DMS153 (cell line): Measurements from ENCODE around the gene SMURF2.
"Not testable (repeated sequence)": the region's sequence is repeated elsewhere in the genome, so short reads cannot be mapped to it uniquely, and the experiment has no call there.

Experiments
- DNase-seq: peaks from one replicate; lab custom pipeline; 2025; lab: John Stamatoyannopoulos, UW

The SMURF2 gene

DNA sequence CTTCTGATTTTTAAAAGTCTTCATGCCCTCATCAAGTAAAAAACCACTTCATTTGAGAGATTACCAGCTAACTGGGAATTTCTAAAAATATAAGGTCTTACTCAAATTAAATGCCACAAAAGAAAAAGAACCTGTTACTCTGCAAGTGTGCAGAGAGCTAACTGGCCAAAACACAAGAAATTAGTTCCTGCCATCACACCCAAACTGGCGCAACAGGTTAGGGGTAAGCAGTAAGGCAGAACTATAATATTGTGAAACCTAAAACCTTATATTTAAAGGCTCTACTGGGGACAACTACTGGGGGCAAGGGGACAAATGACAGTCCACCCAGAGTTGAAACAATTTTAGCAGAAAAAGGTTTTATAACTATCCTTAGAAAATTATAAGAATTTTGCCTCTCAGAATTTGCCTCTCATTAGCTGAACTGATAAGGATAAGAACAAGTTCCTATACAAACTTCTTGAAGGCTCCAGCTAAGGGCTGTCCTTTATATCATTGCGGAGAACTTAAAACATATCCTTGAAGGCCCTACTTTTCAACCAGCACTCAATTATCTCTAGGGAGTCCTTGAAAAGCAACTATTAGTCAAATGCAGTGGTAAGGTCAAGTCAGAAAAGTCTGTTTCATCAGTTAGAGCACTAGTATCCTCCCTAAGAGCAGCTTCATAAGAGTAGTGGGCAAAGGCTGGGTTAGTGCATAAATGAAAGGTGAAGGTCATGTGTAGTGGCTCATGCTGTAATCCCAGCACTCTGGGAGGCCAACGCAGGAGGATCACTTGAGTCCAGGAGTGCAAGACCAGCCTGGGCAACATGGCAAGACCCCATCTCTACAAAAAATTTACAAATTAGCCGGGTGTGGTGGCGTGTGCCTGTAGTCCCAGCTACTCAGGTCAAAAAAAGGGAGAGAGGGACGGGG, 31.5 kb downstream of the SMURF2 start:
- no peak for DNase-seq

DNA sequence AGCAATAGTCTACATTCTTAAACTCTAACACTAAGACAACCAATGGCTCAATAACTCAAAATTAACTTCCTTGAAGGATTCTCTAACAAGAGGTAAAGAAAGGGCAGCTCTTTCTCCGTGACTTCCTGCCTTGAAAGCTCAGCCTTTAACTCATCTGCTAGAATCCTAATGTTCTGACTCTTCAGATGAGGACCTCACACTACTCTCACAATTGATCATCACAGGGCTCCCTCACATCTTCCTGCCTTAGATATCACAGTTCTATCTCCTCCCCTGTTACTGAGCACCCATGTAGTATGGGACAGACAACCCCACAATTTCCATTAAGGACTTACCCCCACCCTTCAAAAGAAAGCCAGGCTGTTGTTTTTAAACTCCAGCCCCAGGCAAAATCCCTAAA, 33.5 kb downstream of the SMURF2 start:
- no peak for DNase-seq

DNA sequence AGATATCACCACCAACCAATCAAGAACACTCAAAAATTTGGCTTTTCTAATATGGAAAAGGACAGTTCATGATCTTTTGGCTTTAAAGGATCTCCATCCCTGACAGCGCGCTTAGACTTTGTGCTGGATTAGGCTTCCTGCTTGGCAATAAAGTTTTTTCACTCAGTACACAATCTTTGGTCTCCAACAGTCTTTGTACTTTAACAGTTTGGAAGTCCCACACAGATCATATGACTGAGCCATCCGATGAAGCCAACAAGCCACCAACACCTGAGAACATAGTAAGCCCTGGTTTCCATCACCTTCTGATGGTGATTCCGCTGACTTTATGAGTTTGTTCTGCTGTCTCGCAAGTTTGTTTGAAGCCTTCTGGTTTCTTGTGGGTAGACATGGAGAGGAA, 34.3 kb downstream of the SMURF2 start:
- DNase-seq, result no peak

DNA sequence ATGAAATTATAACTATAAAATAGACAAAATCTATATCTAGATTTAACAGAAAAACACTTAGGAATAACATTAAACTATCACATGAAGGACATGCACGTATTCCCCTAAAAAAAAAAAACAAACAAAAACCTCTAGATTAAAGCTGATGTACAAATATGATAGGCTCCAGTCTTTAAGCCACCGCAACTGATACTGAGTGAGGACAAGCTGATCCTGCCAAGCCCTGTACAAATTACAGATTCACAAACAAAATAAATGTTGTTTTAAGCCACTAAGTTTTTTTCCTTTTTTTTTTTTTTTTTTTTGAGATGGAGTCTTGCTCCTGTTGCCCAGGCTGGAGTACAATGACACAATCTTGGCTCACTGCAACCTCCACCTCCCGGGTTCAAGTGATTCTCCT, 35.3 kb downstream of the SMURF2 start:
- DNase-seq, result no peak

DNA sequence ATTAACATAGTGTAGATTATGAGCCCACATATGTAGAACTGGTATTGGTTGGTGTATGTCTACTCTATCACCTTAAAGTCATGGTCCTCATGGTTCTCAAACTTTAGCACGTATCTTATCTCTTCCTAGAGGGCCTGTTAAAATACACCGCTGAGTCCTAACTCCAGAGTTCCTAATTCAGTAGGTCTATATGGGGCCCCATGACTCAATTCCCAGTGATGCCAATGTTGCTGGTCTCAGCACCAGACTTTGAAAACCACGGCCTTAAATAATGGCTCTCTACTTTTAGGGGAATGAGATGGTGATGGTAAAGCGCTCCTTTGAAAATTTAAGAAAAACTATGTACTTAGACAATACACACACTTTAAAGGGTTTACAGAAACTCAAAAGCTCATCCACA, 36.6 kb downstream of the SMURF2 start:
- no peak for DNase-seq

DNA sequence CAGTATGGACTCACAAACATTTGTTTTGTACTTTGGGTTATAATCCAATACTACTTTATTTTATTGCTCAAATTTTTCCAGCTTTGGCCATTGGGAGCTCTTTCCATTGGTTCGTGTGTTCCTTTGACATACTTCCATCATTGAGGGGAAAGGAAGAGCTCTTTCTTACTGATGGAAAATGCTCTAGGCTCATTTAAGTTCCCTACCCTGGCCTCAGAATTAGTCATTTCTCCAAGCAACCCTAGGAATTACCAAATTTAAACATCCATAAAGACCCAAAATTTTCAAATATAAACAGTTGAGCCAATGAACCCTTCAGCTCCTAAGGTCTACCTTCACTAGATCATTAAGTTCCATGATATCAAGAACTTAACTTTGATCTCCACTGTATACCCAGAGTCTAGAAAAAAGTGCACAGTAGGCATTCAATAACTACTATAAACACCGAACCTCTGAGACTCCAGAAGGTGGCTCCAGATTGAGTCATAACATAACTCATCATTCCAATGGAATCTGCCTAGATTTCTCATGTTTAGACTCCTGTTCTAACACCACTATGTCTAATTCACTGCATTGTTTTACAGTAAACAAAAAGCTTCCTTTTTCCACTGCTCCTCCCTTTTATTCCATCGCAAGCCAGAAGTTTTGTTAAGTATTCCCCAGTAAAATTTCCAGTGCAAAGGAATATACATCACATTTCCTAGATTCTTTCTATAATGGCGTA, 39.0 kb downstream of the SMURF2 start:
- no peak for DNase-seq

DNA sequence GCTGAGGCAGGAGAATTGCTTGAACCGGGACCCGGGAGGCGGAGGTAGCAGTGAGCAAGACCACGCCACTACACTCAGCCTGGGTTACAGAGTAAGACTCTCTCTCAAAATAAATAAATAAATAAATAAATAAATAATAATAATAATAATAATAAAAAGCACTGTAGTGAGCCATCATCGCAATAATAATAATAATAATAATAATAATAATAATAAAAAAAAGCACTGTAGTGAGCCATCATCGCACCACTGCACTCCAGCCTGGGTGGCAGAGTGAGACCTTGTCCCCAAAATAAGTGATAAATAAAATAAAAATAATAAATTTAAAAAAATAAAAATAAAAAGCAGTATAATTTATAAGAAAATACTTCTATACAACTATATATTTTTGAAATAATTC, 40.3 kb downstream of the SMURF2 start:
- no peak for DNase-seq

DNA sequence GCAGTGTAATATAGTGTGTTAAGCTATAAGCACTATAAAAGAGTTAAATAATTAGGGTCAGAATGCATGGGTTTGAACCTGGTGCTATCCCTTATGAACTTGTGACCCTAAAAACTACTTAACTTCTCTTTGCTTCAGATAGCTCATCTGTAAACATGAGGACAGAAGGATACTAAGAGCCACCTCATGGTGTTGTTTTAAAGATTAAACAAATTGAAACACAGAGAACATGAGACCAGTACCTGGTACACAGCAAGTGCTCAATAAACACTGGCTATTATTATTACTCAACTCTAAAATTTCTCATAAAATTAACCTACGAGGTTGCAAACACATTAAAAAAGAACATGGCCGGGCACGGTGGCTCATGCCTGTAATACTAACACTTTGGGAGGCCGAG, 43.3 kb downstream of the SMURF2 start:
- DNase-seq, result no peak

DNA sequence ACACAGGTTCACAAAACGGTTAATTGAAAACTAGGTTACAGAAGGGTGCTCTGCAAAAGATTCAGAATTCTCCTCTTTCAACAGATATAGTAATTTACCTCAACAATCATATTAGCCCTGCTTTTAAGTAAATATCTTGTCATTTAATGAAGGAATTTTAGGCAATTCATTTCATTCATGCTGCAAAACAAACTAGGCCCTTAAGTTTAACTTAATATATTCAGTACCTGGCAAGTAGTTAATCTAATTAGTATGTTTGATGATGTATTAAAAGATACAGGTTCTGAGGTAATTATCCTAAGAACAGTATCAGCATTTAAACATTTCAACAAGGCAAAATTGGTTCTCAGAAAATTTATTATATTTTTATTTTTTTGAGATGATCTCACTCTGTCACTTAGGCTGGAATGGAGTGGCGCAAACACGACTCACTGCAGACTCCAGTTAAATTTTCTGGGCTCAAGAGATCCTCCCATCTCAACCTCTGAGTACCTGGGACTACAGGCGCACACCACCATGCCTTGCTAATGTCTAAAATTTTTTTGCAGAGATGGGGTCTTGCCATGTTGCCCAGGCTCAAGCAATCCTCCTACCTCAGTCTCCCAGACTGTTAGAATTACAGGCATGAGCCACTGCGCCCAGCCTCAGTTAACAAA, 44.9 kb downstream of the SMURF2 start:
- DNase-seq, result no peak

DNA sequence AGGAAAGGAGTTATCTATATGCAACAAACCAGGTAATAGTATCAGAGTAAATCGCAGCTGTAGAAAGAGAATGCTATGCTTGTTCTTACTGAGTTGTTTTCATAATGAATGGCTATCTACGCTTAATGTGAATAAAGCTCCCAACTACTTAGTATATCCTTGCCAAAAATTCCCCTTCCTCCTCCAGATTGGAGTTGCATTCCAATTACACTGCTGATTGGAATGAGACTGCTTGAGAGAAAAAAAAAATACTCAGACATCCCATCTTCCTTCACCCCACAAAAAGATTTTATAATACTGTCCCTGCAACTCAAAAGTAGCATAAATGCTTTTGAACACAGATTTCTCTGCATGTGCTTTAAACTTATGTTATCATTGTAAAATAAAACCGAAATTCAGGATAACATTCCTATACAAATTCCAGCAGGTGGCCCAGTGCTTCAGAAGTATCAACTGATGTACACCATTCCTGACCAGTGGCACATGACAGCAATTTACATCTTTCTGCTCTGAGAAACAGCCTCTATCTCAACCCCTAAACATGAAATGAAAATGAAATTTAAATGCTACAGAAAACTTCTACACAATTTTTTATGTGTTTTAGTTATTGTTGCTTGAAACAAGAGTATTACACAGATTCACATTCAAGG, 47.0 kb downstream of the SMURF2 start:
- DNase-seq, result no peak

DNA sequence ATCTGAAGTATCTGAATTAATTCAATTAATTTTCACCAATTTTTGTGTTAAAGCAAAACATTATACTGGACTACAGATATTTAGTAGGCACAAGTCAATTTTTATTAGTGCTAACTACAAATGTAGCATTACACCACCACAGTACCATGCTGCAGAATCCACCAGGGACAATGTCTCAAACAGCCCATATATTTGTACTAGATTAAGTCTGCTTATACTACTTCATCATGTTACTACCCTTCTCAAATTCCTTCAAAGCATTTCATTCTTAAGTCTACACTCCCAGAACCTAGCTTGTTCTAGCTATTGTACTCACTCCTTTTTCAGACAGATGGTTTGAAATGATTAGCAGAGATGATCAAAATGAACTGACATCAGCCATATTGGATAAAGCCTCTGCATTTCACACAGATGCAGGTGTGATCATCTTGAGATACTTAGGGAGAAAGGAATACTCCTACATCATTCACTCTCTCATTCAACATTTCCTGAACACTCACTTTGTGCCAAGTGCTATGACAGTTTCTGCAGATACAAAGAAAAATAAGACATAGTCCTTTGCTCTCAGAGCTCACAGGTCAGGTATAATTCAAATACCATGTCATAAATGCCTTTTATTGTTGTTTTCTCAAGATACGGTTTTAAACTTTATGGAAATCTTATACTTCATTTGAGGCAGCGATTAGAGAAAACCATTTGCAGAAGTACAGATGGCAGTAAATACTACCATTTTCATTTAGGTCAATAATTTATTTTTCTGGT, 47.7 kb downstream of the SMURF2 start:
- DNase-seq, result no peak

DNA sequence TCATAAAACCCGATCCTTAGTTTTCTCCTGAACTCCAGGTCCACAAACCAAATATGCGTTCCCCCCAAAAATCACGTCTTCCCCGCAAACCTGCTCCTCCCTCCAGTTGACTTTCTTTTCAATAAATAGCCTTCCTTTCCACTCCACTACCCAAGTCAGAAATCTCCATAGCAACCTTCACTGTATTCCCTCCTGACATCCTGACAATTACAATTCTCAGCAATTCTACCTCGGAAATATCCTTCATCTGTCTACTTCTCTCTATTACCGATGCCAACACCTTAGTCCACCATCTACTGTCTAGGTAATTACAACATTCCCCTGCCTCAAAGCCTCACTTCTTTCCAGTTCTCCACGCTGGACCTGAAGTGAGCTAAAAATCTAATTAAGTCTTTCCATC, 50.7 kb downstream of the SMURF2 start:
- no peak for DNase-seq

DNA sequence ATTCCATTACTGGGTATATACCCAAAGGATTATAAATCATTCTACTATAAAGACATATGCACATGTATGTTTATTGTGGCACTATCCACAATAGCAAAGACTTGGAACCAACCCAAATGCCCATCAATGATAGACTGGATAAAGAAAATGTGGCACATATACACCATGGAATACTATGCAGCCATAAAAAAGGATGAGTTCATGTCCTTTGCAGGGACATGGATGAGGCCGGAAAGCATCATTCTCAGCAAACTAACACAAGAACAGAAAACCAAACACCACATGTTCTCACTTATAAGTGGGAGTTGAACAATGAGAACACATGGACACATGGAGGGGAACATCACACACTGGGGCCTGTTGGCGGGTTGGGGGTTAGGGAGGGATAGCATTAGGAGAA, 51.9 kb downstream of the SMURF2 start:
- DNase-seq, result not testable (repeated sequence)

DNA sequence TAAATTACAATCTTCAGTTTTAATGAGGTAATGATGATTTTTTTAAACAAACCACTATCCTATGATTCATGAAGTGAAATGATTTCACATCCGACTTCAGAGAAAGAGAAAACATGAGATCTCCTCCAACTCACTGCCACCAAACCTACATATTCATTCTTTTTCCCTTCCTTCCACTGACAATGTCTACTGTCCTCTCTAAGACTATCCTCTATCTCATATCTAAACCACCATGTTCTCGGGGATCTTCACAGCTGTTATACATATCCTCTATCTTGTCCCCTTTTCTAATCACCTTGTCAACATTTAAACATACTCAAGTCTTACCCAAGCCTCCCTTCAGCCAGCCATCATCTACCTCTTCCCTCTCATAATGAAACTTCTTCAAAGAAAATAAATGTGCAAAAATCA, 53.5 kb downstream of the SMURF2 start:
- DNase-seq, result no peak

DNA sequence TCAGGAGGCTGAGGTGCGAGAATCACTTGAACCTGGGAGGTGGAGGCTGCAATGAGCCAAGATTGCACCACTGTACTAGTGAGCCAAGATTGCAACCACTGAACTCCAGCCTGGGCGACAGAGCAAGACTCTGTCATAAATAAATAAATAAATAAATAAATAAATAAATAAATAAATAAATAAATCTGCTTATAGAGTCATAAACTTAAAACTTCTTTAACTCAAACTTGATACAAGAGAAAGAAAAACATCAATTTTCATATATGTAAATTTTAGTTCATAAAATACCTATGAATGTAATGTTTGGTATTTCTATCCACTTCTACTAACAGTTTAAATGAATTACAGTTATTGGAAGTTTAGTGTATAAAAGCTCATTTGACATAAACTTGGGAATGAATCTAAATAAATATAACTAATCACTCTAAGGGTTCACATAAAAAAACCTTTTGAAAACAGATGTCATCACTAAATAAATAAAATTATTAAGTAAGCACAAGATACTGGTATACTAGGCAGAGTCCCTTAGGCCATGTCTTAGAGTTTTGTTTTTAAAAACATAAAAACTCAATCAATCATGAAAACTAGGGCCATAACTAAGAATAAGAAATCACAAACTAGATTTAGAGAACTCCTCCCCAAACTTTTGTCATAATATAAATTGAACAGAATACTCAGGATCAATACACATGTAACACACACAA, 54.1 kb downstream of the SMURF2 start:
- DNase-seq, result no peak

DNA sequence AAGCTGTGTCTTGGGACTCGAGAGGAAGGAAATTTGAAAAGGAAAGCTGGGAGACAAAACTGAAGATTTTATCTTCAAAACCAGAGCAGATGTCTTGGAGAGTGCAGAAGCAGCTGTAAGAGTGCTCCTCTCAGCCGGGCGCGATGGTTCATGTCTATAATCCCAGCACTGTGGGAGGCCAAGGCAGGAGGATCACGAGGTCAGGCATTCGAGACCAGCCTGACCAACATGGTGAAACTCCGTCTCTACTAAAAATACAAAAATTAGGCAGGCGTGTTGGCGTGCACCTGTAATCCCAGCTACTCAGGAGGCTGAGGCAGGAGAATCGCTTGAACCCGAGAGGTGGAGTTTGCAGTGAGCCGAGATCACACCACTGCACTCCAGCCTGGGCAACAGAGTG, 57.6 kb downstream of the SMURF2 start:
- DNase-seq, result not testable (repeated sequence)

DNA sequence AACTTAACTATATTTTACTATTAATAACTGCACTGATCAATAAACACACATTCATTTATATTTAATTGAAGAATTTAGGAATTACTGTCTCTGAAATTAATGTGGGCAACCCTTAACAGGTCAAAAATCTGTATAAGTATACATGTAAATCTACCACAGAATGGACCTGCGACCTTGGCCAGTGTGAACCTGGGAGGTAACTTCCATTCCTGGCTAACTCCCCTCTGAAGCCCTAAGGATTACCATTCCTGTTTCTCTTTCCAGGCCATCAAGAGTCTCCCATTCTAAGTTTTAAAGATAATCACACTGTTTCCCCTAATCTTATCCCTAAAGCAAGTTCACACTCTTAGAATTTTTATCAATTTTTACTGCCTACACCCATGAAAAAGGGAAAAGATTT, 58.1 kb downstream of the SMURF2 start:
- no peak for DNase-seq

DNA sequence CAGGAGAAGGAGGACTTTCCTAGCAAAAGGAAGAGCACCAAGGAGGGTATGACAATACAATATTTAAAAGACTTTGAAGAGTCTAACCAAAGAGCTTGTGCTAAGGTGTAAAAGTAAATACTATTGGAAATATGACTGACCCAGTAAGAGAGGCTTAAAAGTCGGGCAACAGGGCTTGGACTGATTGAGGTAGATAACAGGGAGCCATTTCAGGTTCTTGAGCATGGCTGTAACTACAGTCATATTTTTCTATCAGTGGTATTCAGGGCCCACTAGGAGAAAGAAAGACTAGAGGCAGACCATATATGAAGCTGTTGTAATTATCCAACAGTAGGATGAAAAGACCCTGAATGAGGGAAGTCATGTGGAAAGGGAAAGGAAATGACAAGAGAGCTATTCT, 62.3 kb downstream of the SMURF2 start:
- DNase-seq, result no peak

DNA sequence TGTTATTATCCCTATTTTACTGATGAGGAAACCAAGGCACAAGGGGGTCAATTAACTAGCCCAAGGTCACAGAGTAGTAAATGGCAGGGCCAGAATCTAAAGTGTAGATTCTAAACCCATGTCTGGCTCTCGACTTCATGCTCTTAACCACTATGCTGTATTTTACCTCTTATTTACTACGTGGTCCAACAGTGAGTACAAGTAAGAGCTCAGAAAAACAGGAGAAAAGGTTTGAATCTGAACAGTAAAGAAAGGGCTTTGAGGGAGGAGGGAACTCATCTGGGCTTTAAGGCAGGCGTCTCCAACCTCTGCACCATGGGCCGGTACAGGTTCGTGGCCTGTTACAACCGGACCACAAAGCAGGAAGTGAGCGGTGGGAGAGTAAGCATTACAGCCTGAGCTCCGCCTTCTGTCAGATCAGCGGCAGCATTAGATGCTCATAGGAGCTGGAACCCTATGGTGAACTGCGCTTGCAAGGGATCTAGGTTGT, 62.9 kb downstream of the SMURF2 start:
- no peak for DNase-seq

DNA sequence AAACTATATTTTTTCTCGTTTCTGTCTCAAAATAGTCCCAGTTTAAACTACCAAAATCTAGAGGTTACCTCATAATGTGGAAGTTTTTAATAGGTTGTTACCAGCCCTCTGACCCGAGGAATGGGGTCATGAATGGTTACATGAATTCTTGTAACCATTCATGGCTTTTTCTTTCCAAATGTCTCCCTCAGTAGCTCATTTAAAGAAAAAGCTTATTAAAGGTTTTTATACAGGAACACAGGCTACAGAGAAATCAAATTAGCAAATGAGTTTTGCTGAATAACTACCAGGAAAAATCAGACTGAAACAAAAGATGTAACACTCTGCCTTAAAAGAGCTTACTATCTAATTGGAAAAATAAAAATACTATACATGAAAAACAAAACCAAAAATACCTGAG, 63.4 kb downstream of the SMURF2 start:
- DNase-seq, result no peak

DNA sequence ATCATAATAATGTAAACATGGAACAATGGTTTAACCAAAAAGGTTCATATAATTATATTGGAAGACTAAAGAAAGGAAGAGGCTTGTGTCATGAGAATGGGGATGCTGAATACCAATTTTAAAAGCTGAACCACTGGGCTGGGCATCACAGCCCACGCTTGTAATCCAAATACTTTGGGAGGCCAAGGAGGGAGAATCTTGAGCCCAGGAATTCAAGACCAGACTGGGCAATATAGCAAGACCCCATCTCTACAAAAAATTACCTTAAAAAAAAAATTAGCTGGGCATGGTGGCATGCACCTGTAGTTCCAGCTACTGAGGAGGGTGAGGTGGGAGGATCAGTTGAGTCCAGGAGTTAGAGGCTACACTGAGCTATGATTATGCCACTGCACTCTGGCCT, 65.1 kb downstream of the SMURF2 start:
- DNase-seq, result no peak
